HL-60/S4 treated with phorbol 12-myristate 13-acetate at 8.2 ng/mL for 4 days and 3 days (cell line): ENCODE data around the gene RBMS2.
"Not testable (repeated sequence)": the region's sequence is repeated elsewhere in the genome, so short reads cannot be mapped to it uniquely, and the experiment has no call there.

Experiments used
- in situ Hi-C: fragments of 300-500 bp; cut with MboI; formaldehyde crosslinking; loops from 2 replicates; pipeline ENCODE4 v1.15.0; 2022; ENCODE audit warnings: low sequenced_read_pairs

Gene RBMS2

GRCh38 chr12:56514014-56514318 lies 7.7 kb upstream of the RBMS2 start:
- in situ Hi-C loops: not testable (repeated sequence)

GRCh38 chr12:56517854-56518253 lies 3.8 kb upstream of the RBMS2 start:
- in situ Hi-C loops: no loop called here

- in situ Hi-C loops: no loop called here
Measured at GRCh38 chr12:56518570-56518969, 3.0 kb upstream of the RBMS2 start.

GRCh38 chr12:56520048-56520447 lies 1.6 kb upstream of the RBMS2 start:
- in situ Hi-C loops: no loop called here

GRCh38 chr12:56520506-56520905 lies 1.1 kb upstream of the RBMS2 start:
- in situ Hi-C loops: no loop called here

- in situ Hi-C loops: no loop called here
Measured at GRCh38 chr12:56521209-56521589, 421 bp upstream of the RBMS2 start.

GRCh38 chr12:56522411-56523193 lies 982 bp downstream of the RBMS2 start:
- in situ Hi-C loops: no loop called here

GRCh38 chr12:56528846-56529245 lies 7.2 kb downstream of the RBMS2 start:
- in situ Hi-C loops: no loop called here

GRCh38 chr12:56529656-56530055 lies 8.0 kb downstream of the RBMS2 start:
- in situ Hi-C loops: no loop called here

- in situ Hi-C loops: no loop called here
Measured at GRCh38 chr12:56530390-56531055, 8.9 kb downstream of the RBMS2 start.

- in situ Hi-C loops: no loop called here
Measured at GRCh38 chr12:56537546-56537945, 15.9 kb downstream of the RBMS2 start.

GRCh38 chr12:56541631-56542030 lies 20.0 kb downstream of the RBMS2 start:
- in situ Hi-C loops: no loop called here

GRCh38 chr12:56542164-56542563 lies 20.5 kb downstream of the RBMS2 start:
- in situ Hi-C loops: no loop called here

GRCh38 chr12:56545023-56545604 lies 23.5 kb downstream of the RBMS2 start:
- in situ Hi-C loops: no loop called here

- in situ Hi-C loops: no loop called here
Measured at GRCh38 chr12:56546680-56547079, 25.1 kb downstream of the RBMS2 start.

- in situ Hi-C loops: no loop called here
Measured at GRCh38 chr12:56551070-56551469, 29.4 kb downstream of the RBMS2 start.

- in situ Hi-C loops: no loop called here
Measured at GRCh38 chr12:56565510-56566101, 44.0 kb downstream of the RBMS2 start.

GRCh38 chr12:56568146-56568545 lies 46.5 kb downstream of the RBMS2 start:
- in situ Hi-C loops: no loop called here

GRCh38 chr12:56571121-56571520 lies 49.5 kb downstream of the RBMS2 start:
- in situ Hi-C loops: no loop called here

GRCh38 chr12:56572288-56572687 lies 50.7 kb downstream of the RBMS2 start:
- in situ Hi-C loops: no loop called here

GRCh38 chr12:56574210-56574609 lies 52.6 kb downstream of the RBMS2 start:
- in situ Hi-C loops: no loop called here

GRCh38 chr12:56577248-56577647 lies 55.6 kb downstream of the RBMS2 start:
- in situ Hi-C loops: not testable (repeated sequence)
